Activated T-cell treated with anti-CD3 and anti-CD28 coated beads for 4 hours (primary cell): ENCODE results near the gene CEACAM20.
"Not testable (repeated sequence)": the region's sequence is repeated elsewhere in the genome, so short reads cannot be mapped to it uniquely, and the experiment has no call there.

Experiments used
- DNase-seq: peaks from one replicate; pipeline ENCODE4 v3.0.0-alpha.2; 2020

Gene CEACAM20

DNA sequence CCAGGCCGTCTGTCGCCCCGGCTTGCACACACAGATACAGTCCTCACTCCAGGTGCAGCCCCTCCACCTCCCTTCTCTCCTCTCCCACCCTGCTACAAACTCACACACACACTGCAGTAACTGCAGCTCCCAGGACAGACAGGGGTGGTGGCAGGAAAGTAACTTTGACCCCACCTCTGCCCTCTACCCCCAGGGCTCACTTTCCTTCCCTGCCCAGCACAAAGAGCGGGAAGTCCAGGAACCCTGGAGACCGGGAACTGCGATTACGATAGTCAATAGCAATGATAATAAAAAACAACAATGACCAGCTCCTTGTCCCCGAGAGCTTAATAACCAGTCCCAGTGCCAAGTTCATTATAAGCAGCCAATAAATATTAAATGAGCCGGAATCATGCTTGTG lies at the start of gene CEACAM20:
Gene CEACAM20 (minus strand): TSS at position 140 of the 400 bp plus-strand sequence. CDS start 166 bp downstream, outside the sequence.
- no peak for DNase-seq

GRCh38 chr19:44577566-44577874 lies 48.0 kb upstream of the CEACAM20 start:
- DNase-seq, result no peak

GRCh38 chr19:44576843-44577565 lies 47.5 kb upstream of the CEACAM20 start:
- DNase-seq, result no peak

DNA sequence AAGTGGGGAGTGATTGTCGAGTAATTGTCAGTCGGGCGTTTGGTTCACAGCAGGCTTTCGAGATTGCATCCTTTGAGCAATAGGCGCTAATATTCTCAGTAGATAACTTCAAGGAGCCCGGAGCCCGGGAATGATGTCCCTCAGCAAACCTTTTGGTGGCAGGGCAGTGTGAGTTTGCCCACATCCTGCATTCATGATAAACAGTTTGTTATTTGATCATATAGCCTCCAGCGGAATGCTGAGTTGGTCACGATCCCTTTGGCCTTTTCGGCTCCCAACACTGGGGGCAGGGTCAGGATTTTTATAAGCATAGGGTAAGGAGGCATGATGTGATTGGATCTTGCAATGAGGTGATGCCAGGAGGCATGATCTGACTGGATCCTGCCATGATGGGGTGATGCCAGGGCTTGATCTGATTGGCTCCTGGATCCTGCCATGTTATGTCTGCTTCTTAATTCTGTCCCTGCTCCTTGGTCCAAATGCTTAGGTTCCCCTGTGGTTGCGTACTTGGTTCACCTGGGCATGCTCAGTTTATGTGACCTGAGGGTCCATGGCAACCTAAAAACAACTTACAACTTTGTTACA lies 45.7 kb upstream of the CEACAM20 start:
- DNase-seq, result no peak

DNA sequence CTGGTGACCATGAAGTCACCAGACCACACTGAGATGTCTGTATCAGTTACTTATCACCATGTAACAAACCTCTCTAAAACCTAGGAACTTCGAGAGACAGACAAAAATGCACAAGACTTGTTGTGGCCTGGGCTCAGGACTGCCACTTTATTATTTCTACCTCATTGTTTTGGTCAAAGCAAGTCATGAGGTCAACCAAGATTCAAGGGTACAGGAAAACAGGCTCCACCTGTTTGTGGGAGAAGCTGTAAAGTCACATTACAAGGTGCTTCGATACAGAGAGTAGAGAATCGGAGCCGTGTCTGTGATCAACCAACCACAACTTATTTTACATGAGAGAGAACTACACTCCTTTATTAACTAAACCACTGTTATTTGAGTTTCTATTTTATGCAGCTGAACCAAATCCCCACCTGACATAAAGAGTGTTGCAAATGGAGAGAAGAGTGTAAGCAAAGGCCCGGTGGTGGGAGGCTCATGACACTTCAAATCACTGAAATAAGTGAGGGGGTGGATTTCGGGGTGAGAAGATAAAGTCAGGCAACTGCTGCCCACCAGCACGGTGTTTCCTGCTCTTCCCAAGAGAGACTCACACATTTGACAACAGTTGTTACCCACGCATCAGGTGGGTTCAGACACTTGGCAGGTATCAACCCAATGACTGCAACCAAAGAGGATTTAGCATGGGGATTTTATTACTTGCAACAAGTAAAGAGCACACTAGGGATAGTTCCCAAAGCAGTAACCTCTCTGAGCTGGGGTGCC lies 44.9 kb upstream of the CEACAM20 start:
- DNase-seq, result no peak

GRCh38 chr19:44573627-44574026 lies 44.2 kb upstream of the CEACAM20 start:
- no peak for DNase-seq

DNA sequence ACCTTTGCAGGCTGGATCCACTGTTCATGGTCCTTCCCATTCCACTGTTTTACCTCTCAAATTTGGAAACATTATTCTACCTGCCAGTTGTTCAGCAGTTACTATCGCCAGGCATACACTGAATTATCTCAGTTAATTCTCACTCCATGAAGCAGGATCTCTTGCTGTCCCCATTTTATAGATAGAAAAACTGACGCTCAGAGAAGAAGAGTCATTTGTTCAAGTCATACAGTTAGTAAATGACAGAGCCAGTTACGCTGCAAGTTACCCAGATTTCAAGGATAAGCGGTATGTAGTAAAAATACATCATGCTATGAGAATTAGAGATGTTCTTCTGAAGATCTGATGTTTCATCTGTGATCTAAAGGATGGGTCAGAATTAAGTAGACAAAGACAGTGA lies 43.7 kb upstream of the CEACAM20 start:
- DNase-seq, result no peak

DNA sequence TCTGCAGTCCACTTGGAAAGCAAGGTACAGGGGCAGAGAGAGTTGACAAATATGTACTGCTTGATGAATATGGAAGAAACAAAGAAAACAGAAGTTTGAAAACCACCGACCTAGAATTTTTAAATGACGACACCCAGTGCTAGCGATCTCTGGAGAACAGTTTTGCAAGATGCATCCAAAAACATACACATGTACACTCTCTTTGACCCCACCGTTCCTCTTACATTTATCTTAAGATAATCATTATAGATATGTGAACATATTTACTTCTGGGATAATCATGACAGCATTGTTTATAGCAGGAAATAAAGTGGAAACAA lies 43.1 kb upstream of the CEACAM20 start:
- no peak for DNase-seq

- no peak for DNase-seq
These were observed 42.5 kb upstream of the CEACAM20 start for GRCh38 chr19:44571830-44572580.

DNA sequence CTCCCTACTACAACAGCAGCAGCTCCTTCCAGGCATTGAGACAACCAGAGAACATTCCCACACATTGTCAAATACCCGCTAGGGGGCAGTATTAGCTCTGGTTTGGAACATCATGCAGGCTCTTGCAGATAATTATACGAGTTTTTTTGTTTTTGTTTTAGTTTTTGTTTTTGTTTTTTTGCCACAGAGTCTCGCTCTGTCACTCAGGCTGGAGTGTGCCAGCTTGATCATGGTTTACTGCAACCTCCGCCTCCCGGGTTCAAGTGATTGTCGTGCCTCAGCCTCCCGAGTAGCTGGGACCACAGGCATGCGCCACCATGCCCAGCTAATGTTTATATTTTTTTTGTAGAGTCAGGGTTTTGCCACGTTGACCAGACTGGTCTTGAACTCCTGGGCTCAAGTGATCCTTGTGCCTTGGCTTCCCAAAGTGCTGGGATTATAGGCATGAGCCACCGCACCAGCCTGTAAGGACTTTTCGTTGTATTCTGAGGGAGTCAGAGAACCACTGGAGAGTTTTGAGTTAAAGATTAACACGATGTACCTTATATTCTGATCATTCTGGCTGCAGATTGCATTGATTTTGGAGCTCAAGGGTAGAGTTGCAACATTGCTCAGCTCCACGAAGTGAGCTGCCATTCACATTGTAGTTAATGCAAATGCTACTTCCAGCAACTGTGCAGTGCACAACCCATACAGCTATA lies 41.7 kb upstream of the CEACAM20 start:
- DNase-seq, result peak; percentile 38

GRCh38 chr19:44570603-44570983 lies 41.1 kb upstream of the CEACAM20 start:
- DNase-seq, result no peak

- DNase-seq, result no peak
These were observed 38.3 kb upstream of the CEACAM20 start for GRCh38 chr19:44567745-44568144.

DNA sequence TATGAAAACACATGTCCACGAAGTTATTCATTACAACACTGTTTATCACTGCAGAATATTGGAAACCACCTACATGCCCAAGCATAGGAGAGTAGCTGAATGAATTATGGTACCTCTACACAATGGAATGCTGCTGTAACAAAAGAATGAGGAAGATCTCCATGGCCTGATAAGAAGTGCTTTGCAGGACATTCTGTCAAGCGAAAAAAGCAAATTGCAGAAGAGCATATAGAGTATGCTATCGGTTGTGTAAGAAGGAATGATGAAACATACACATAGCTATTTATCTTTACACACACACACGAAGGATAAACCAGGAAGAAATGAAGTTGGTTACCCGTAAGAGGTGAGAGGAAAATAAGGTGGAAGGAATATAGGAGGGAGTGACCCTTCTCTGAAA lies 37.5 kb upstream of the CEACAM20 start:
- no peak for DNase-seq

- DNase-seq, result not testable (repeated sequence)
These were observed 33.7 kb upstream of the CEACAM20 start for GRCh38 chr19:44563086-44563655.

GRCh38 chr19:44557933-44558332 lies 28.5 kb upstream of the CEACAM20 start:
- DNase-seq, result no peak

DNA sequence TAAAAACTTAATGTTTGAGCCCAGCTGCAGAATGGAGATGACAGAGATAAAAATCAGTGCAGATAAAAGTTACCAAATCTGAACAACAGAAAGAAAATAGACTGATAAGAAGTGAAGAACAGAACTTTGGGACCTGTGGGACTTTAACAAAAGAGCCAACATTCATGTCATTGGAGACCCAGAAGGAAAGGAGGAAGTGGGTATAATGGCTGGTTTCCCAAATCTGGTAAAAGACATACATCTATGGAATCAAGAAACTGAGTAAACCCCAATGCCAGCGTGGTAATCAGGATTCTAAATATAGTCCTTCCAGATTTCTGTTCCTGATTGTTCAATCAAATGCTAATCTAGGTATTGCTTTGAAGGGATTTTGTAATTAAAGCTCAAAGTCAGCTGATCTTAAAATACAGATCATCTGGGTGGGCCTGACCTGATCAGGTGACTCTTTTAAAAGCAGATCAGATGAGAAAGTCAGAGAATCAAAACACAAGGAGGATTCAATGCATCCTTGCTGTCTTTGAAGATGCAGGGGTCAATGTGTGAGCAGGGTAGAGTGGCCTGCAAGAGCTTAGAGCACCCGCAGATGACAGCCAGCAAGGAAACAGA lies 25.3 kb upstream of the CEACAM20 start:
- no peak for DNase-seq

DNA sequence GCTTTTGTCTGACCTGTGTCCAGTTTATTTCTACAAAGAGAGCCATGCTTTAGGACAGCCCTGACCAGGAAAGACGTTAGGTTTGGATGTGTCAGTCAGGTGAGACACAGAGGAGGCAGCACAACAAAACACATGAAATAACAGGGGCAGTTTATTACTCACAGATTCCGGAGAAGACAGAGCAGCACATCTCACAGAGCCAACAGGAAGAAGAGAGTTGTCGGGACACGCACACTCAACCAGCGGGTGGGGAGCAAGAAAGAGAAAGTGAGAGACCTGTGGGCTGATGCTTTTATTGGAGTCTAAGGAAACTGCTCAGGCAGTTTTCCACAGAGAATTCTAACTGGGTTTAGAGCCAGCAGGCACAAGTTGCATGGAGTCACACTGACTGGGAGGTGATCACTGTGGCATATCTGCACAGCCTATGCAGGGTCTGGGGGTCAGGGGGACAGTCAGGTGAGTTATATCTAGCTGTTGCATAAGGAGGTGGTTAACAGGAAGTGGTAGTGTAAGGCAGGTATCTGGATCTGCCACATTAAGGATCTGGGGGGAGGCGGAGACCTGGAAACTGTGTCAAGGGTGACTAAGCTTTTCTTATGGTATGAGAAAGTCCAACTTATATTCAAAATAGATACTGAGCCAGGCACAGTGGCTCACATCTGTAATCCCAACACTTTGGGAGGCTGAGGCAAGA lies 24.1 kb upstream of the CEACAM20 start:
- DNase-seq, result no peak

- no peak for DNase-seq
These were observed 22.8 kb upstream of the CEACAM20 start for GRCh38 chr19:44552324-44552723.

DNA sequence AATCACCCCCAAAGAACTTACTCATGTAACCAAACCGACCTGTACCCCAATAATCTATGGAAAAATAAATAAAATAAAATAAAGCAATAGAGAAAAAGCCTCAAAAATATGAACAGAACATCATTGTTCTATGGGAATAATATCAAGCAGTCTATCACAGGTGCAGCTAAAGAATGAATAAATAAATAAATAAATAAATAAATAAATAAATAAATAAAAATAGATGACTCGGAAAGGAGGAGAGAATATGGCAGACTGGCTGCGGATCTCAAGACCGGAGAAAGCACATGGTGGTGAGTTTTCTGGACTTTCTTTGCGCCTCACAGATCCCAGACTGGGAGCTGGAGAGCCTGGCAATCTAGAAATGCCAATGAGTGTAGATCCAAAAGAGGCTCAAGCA lies 22.4 kb upstream of the CEACAM20 start:
- DNase-seq, result no peak

DNA sequence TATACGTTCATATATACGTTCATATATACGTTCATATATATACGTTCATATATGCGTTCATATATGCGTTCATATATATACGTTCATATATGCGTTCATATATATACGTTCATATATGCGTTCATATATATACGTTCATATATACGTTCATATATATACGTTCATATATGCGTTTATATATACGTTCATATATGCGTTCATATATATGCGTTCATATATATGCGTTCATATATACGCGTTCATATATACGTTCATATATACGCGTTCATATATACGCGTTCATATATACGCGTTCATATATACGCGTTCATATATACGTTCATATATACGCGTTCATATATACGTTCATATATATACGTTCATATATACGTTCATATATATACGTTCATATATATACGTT lies 21.5 kb upstream of the CEACAM20 start:
- not testable (repeated sequence) for DNase-seq

- DNase-seq, result no peak
These were observed 20.0 kb upstream of the CEACAM20 start for GRCh38 chr19:44549507-44549906.

GRCh38 chr19:44548736-44549135 lies 19.3 kb upstream of the CEACAM20 start:
- DNase-seq, result no peak
